Keratinocyte (primary cell): ENCODE results near the gene HIGD1B. TPM values are rescaled to one million over a fixed set of nuclear protein-coding genes. Genes with fewer than 3 reads are reported as not detected.

Experiments
- DNase-seq: peaks from one replicate; pipeline ENCODE4 v3.0.0-alpha.2; 2011; ENCODE audit warnings: low read depth, missing footprints, low spot score
- FAIRE-seq: peaks from 2 replicates; lab custom pipeline; 2011; peaks lifted over from hg19 to GRCh38; lab: Jason Lieb, UNC
- H2AFZ ChIP-seq: 2 replicates; pipeline ENCODE4 v1.6.0; 2012; ENCODE audit warnings: low read length, control low read depth, inconsistent platforms; ENCODE audit not compliant: control insufficient read depth
- H3K27ac ChIP-seq: 2 replicates; pipeline ENCODE4 v1.5.1; 2011; ENCODE audit warnings: low read length; ENCODE audit not compliant: control insufficient read depth, insufficient read depth
- H3K27me3 ChIP-seq: 3 replicates; pipeline ENCODE4 v1.6.0; 2011; ENCODE audit warnings: low read length; ENCODE audit not compliant: control insufficient read depth, insufficient read depth; ENCODE audit errors: extremely low read depth
- H3K36me3 ChIP-seq, 2 experiments: 2 replicates in 1 of 2; 3 replicates in 1 of 2; pipeline ENCODE4 v1.5.1; 2011; ENCODE audit warnings: low read length in 2 of 2, mild to moderate bottlenecking in 1 of 2; ENCODE audit not compliant: control insufficient read depth in 2 of 2, insufficient read depth in 2 of 2; ENCODE audit errors: extremely low read depth in 1 of 2
- H3K4me1 ChIP-seq: 3 replicates; pipeline ENCODE4 v1.5.1; 2011; ENCODE audit warnings: low read length; ENCODE audit not compliant: control insufficient read depth, insufficient read depth; ENCODE audit errors: extremely low read depth
- H3K4me2 ChIP-seq: 3 replicates; pipeline ENCODE4 v1.6.0; 2011; ENCODE audit warnings: low read depth, low read length; ENCODE audit not compliant: control insufficient read depth, insufficient read depth; ENCODE audit errors: extremely low read depth
- H3K4me3 ChIP-seq, 3 experiments: fragments of 200-600 bp in 1 of 3; sonication (generic) in 1 of 3; 2 replicates in 2 of 3; 3 replicates in 1 of 3; pipeline ENCODE4 v1.5.1; 2011 to 2016; ENCODE audit warnings: low read length in 3 of 3, mild to moderate bottlenecking in 3 of 3, control low read depth in 2 of 3, inconsistent platforms in 1 of 3, low read depth in 1 of 3, mixed read lengths in 1 of 3, mixed run types in 1 of 3, moderate library complexity in 1 of 3; ENCODE audit not compliant: control insufficient read depth in 2 of 3, insufficient read depth in 2 of 3; ENCODE audit errors: extremely low read depth in 1 of 3
- H3K79me2 ChIP-seq: 2 replicates; pipeline ENCODE4 v1.6.0; 2012; ENCODE audit warnings: low read length; ENCODE audit not compliant: control insufficient read depth, insufficient read depth
- H3K9ac ChIP-seq: 3 replicates; pipeline ENCODE4 v1.6.0; 2011; ENCODE audit warnings: low read length; ENCODE audit not compliant: control insufficient read depth, insufficient read depth; ENCODE audit errors: extremely low read depth
- H3K9me1 ChIP-seq: 3 replicates; pipeline ENCODE4 v1.6.0; 2011; ENCODE audit warnings: low read length; ENCODE audit not compliant: control insufficient read depth, insufficient read depth; ENCODE audit errors: extremely low read depth
- H3K9me3 ChIP-seq: 2 replicates; pipeline ENCODE4 v1.5.1; 2012; ENCODE audit warnings: low read depth, low read length; ENCODE audit not compliant: control insufficient read depth
- H4K20me1 ChIP-seq: 3 replicates; pipeline ENCODE4 v1.6.0; 2011; ENCODE audit warnings: low read length; ENCODE audit not compliant: control insufficient read depth, insufficient read depth; ENCODE audit errors: extremely low read depth
- EZH2 ChIP-seq: IDR thresholded peaks from one replicate; pipeline ENCODE4 v1.6.1; 2012; ENCODE audit warnings: inconsistent platforms, mild to moderate bottlenecking, low read length, moderate library complexity
- dilution Hi-C: fragments of 300-500 bp; cut with MboI; formaldehyde crosslinking; loops from one replicate; pipeline ENCODE4 v1.7.0; 2020; ENCODE audit warnings: low sequenced_read_pairs; ENCODE audit not compliant: extremely low pct_ligation_motif_present
- polyA plus RNA-seq, 5 experiments: library from polyadenylated mRNA; depleted of rRNA in 3 of 5; stranded (reverse) in 3 of 5; stranded (forward) in 1 of 5; unstranded in 1 of 5; fragments of >200 nt; gene quantifications; 1 replicate in 1 of 5; 2 replicates in 3 of 5; 3 replicates in 1 of 5; pipeline versions ENCODE4 v1.2.1 to v1.2.3, GENCODE V29; 2011 to 2012; ENCODE audit warnings: missing spikeins in 2 of 5, low read depth in 1 of 5, low replicate concordance in 1 of 5
- TF ChIP-seq, protein P1 (sequence below), 3 experiments: IDR thresholded peaks in 1 of 3; conservative IDR thresholded peaks in 1 of 3; optimal IDR thresholded peaks in 1 of 3; 2 replicates in 2 of 3; 3 replicates in 1 of 3; pipeline versions ENCODE3 to v1.5.1; 2011; ENCODE audit warnings: low read length in 3 of 3, mild to moderate bottlenecking in 3 of 3, moderate library complexity in 2 of 3, control low read depth in 1 of 3, inconsistent platforms in 1 of 3; ENCODE audit not compliant: insufficient read depth in 2 of 3; ENCODE audit errors: extremely low read depth in 1 of 3

The HIGD1B gene
- polyA plus RNA-seq, 1 donor (not counting 4 experiments of a cell fraction or from before 2014, with no cell fraction given) = not detected

DNA sequence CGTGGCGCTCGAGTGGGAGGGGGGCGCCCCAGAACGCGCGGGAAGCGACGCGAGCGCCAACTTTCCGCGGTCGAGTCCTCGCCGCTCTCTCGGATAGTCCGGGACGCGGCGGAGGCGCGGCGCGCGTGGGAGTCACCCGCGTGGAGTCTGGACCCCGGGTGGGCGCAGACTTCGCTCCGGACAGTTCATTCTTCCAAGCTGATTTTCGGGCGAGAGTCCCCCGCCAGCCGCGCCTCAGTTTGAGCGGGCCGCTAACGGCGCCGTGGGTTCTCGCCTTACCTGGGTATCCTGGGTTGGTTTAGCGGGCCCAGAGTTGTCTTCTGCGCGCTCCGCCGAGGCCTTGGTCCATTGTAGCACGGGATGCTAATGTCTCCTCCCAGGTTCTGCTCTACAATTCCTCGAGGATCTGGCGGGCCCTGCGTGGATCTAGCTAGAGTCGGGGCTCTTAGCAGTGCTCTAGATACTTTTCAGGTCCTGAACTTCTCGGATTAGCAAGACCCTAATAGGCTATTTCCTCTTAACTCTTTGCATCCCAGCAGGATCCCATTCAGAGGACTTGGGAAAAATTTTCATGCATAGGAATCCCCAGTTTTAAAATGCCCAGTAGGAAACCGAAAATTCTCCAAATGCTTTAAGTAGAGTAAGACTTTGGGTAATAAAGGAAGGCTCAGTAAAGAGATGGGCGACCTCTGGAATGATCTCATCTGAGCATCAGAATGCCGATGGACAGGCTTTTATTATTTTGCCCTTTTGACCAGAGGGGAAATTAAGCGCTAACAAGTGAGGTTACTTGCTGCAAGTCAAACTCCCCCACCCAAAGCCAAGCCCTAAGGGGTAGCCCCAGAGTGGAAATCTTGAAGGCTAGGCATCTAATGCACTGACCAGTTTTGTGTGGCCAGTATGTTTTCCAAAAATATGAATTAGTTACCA, 17.1 kb upstream of the HIGD1B start:
- Histone ChIP-seq H3K27ac (peak overlapping the region; percentile 8), H3K9me3 (no peaks in the 10 kb centered on the region), H3K9ac (peak overlapping the region; percentile 85), H3K4me3 (peak overlapping the region; percentile 79 to 95 (median 91)), H4K20me1 (no peaks in the 10 kb centered on the region), H3K4me2 (peak overlapping the region; percentile 98), H3K79me2 (peaks cover 41% of the 10 kb centered on the region), H2AFZ (peak overlapping the region; percentile 73), H3K36me3 (no peaks in the 10 kb centered on the region), H3K27me3 (no peaks in the 10 kb centered on the region), H3K9me1 (no peaks in the 10 kb centered on the region), H3K4me1 (peaks cover 17% of the 10 kb centered on the region)
- TF ChIP-seq EZH2 = no peak
- TF ChIP-seq, protein P1, sequence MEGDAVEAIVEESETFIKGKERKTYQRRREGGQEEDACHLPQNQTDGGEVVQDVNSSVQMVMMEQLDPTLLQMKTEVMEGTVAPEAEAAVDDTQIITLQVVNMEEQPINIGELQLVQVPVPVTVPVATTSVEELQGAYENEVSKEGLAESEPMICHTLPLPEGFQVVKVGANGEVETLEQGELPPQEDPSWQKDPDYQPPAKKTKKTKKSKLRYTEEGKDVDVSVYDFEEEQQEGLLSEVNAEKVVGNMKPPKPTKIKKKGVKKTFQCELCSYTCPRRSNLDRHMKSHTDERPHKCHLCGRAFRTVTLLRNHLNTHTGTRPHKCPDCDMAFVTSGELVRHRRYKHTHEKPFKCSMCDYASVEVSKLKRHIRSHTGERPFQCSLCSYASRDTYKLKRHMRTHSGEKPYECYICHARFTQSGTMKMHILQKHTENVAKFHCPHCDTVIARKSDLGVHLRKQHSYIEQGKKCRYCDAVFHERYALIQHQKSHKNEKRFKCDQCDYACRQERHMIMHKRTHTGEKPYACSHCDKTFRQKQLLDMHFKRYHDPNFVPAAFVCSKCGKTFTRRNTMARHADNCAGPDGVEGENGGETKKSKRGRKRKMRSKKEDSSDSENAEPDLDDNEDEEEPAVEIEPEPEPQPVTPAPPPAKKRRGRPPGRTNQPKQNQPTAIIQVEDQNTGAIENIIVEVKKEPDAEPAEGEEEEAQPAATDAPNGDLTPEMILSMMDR (optimal IDR thresholded peaks at IDR 0.05 in 1 of 3, IDR thresholded peaks at IDR 0.05 in 1 of 3, conservative IDR thresholded peaks at IDR 0.05 in 1 of 3; ENCODE audit: extremely low read depth in 1 of 3, insufficient read depth in 2 of 3, low read length in 3 of 3) = no peak
- dilution Hi-C loops = no loop called here
- FAIRE-seq (no peak), DNase-seq (no peak)

DNA sequence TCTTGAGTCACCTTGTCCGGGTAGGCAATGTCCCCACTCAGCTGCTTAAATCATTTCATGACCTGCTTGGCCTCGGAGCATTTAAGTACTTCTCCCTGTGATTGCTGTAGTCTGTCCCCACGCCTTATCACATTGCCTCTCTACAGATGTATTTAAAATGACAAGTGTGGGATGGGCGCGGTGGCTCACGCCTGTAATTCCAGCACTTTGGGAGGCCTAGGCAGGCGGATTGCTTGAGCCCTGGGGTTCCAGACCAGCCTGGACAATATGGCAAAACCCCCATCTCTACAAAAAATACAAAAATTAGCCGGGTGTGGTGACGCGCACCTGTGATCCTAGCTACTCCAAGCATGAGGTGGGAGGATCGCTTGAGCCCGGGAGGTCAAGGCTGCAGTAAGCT, 16.3 kb upstream of the HIGD1B start:
- Histone ChIP-seq H3K4me3 (no peak overlapping the region), H2AFZ (no peak overlapping the region), H3K9me1 (no peaks in the 10 kb centered on the region), H3K9me3 (no peaks in the 10 kb centered on the region), H3K9ac (no peak overlapping the region), H3K36me3 (no peaks in the 10 kb centered on the region), H3K4me2 (no peak overlapping the region), H3K79me2 (peaks cover 33% of the 10 kb centered on the region), H3K27me3 (no peaks in the 10 kb centered on the region), H3K4me1 (peaks cover 17% of the 10 kb centered on the region), H4K20me1 (no peaks in the 10 kb centered on the region), H3K27ac (no peak overlapping the region)
- FAIRE-seq (no peak), DNase-seq (no peak)
- TF ChIP-seq, protein P1 (optimal IDR thresholded peaks at IDR 0.05 in 1 of 3, IDR thresholded peaks at IDR 0.05 in 1 of 3, conservative IDR thresholded peaks at IDR 0.05 in 1 of 3; ENCODE audit: extremely low read depth in 1 of 3, insufficient read depth in 2 of 3, low read length in 3 of 3) = no peak
- no peak for TF ChIP-seq EZH2
- dilution Hi-C loops = no loop called here
